Measurements from ENCODE around the gene SDHB. TPM values are rescaled to one million over a fixed set of nuclear protein-coding genes. Genes with fewer than 3 reads are reported as not detected.

Gene SDHB
- total RNA-seq, 1 donor from 2014 or later = 69.0 TPM

DNA sequence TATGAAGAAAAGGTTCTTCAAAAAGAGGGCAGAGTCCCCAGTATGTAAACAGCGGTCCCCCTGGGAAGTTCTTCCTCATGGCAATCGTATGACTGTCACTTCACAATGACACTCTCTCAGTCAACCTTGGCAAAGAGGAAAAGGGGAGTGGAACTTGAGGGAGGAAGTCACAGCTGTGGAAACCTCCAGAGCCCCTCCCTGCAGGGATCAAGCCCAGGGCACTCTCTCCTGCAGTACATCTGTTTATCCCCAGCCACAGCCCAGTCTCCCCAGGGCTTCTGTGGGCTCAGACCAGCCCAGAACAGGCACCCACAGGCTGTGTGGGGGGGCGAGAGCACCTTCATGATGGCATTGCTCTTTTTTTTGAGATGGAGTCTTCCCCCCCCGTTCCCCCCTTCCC lies 44.1 kb downstream of the SDHB start:
- no peaks in the 10 kb centered on the region for H3K9me3 Mint-ChIP-seq (ENCODE audit: unreplicated experiment)
- no peak for DNase-seq (ENCODE audit: extremely low spot score, unreplicated experiment)
- no peak overlapping the region for H3K27ac Mint-ChIP-seq (ENCODE audit: unreplicated experiment)
- TF ChIP-seq, protein P1, sequence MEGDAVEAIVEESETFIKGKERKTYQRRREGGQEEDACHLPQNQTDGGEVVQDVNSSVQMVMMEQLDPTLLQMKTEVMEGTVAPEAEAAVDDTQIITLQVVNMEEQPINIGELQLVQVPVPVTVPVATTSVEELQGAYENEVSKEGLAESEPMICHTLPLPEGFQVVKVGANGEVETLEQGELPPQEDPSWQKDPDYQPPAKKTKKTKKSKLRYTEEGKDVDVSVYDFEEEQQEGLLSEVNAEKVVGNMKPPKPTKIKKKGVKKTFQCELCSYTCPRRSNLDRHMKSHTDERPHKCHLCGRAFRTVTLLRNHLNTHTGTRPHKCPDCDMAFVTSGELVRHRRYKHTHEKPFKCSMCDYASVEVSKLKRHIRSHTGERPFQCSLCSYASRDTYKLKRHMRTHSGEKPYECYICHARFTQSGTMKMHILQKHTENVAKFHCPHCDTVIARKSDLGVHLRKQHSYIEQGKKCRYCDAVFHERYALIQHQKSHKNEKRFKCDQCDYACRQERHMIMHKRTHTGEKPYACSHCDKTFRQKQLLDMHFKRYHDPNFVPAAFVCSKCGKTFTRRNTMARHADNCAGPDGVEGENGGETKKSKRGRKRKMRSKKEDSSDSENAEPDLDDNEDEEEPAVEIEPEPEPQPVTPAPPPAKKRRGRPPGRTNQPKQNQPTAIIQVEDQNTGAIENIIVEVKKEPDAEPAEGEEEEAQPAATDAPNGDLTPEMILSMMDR (IDR thresholded peaks at IDR 0.05) = no peak
- H3K4me3 Mint-ChIP-seq (ENCODE audit: unreplicated experiment) = no peak overlapping the region
- no peaks in the 10 kb centered on the region for H3K27me3 Mint-ChIP-seq (ENCODE audit: unreplicated experiment)
- H3K36me3 Mint-ChIP-seq (ENCODE audit: unreplicated experiment) = no peaks in the 10 kb centered on the region
- peaks cover 41% of the 10 kb centered on the region for H3K4me1 Mint-ChIP-seq (ENCODE audit: unreplicated experiment)

DNA sequence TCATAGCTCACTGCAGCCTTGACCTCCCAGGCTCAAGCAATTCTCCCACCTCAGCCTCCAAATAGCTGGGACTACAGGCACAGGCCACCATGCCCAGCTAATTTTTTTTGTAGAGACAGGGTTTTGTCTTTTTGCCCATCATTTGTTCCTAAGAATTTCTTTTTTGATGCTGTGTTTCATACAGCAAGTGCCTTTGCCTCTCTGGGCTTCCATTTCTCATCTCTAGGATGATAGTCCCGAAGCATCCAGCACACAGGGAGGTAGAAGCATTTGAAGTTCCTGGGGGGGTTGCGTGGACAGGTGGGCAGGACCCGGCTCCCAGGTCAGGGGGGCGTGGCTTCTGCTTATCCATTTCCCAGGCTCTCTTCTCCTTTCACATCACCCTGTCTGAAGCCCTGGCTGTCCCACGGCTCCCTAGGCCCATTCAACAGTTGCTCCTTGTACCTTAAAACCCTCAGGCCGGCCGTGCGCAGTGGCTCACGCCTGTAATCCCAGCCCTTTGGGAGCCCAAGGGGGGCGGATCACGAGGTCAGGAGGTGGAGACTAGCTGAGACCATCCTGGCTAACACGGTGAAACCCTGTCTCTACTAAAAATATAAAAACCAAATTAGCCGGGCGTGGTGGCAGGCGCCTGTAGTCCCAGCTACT lies 45.5 kb downstream of the SDHB start:
- no peak for DNase-seq (ENCODE audit: extremely low spot score, unreplicated experiment)
- TF ChIP-seq, protein P1 (IDR thresholded peaks at IDR 0.05) = no peak
- peaks cover 8% of the 10 kb centered on the region for H3K36me3 Mint-ChIP-seq (ENCODE audit: unreplicated experiment)
- no peak overlapping the region for H3K27ac Mint-ChIP-seq (ENCODE audit: unreplicated experiment)
- no peaks in the 10 kb centered on the region for H3K27me3 Mint-ChIP-seq (ENCODE audit: unreplicated experiment)
- peaks cover 32% of the 10 kb centered on the region for H3K4me1 Mint-ChIP-seq (ENCODE audit: unreplicated experiment)
- H3K9me3 Mint-ChIP-seq (ENCODE audit: unreplicated experiment) = no peaks in the 10 kb centered on the region
- no peak overlapping the region for H3K4me3 Mint-ChIP-seq (ENCODE audit: unreplicated experiment)

DNA sequence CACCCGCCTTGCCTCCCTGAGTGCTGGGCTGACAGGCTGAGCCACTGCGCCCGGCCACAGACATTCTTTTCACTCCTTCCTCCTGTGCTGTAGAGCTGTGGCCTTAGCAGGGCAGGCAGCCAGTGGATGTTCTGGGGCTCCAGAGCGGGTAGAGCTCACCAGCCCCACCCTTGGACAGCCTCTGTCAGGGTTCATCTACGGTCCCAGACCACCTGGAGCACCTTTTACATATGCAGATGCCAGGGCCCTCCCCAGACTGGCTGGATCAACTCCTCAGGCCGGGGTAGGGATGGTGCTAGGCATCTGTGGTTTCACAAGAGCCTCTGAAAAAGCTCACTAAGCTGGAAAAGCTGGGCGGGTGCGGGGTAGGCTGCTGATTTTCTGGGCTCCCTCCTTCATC lies 46.7 kb downstream of the SDHB start:
- Mint-ChIP-seq H3K27ac (ENCODE audit: unreplicated experiment) (no peak overlapping the region), H3K27me3 (ENCODE audit: unreplicated experiment) (no peaks in the 10 kb centered on the region), H3K4me1 (ENCODE audit: unreplicated experiment) (peaks cover 20% of the 10 kb centered on the region), H3K36me3 (ENCODE audit: unreplicated experiment) (peaks cover 12% of the 10 kb centered on the region), H3K4me3 (ENCODE audit: unreplicated experiment) (no peak overlapping the region), H3K9me3 (ENCODE audit: unreplicated experiment) (no peaks in the 10 kb centered on the region)
- TF ChIP-seq, protein P1 (IDR thresholded peaks at IDR 0.05) = no peak
- no peak for DNase-seq (ENCODE audit: extremely low spot score, unreplicated experiment)

DNA sequence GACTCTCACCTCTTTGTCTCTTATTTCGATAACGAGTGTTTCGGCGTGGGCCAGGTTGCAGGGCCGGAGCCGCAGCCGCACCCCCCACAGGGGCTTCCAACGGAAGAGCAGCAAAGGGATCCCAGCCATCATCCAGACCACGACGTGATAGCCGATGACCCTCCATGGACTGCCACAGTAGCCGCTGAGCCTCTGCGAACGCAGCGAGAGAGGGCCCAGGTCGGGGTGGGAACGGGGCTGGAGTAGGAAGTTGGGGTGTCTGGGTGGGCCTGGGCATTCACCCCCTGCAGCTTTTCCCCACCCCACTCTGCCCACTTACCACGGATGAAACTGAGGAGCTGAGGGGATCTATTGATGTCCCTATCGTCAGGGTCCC lies 48.5 kb downstream of the SDHB start:
- Mint-ChIP-seq H3K9me3 (ENCODE audit: unreplicated experiment) (no peaks in the 10 kb centered on the region), H3K4me1 (ENCODE audit: unreplicated experiment) (peaks cover 9% of the 10 kb centered on the region), H3K36me3 (ENCODE audit: unreplicated experiment) (peaks cover 17% of the 10 kb centered on the region), H3K4me3 (ENCODE audit: unreplicated experiment) (no peak overlapping the region), H3K27ac (ENCODE audit: unreplicated experiment) (no peak overlapping the region), H3K27me3 (ENCODE audit: unreplicated experiment) (no peaks in the 10 kb centered on the region)
- no peak for DNase-seq (ENCODE audit: extremely low spot score, unreplicated experiment)
- TF ChIP-seq, protein P1 (IDR thresholded peaks at IDR 0.05) = no peak

DNA sequence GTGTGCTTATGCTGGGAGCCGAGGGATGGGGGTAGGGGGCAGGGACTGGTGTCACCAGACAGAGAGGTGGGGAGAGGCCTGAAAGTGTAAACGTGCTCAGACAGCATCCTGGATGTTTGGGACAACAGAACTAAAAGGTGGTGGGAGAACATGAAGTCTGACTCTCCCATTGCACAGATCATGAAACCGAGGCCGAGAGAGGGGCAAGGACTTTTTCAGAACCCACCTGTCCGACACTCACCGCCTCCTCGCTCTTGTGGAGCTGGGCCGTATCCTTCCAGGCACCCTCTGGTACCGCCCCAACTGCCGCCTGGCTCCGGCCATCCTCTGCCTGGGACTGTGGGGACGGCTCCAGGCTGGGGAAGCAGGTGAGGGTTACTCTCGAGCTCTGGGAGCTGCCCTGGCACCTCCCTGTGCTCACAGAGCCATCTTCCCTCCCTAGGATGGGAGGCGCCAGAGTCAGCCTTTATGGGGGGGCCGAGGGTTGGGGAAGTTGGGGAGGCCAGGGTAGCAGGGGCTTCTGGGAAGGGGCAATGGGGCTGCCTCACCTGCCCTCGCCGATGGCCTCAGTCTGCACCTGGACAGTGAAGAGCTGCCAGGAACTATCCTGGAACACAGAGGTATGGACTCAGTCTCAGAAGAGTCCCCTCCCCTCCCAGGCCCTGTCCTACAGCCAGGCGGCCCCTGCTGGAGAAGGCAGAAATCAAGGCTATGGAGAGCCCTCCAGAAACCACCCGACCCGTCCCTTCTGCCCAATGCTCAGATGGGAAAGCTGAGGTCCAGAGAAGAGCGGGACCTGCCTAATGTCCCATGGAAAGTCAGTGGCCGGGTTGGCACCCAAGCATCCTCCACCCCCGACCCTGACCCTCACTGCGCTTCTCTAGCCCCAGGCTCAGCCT lies 49.1 kb downstream of the SDHB start:
- no peak for DNase-seq (ENCODE audit: extremely low spot score, unreplicated experiment)
- peaks cover 3% of the 10 kb centered on the region for H3K4me1 Mint-ChIP-seq (ENCODE audit: unreplicated experiment)
- H3K27me3 Mint-ChIP-seq (ENCODE audit: unreplicated experiment) = no peaks in the 10 kb centered on the region
- H3K9me3 Mint-ChIP-seq (ENCODE audit: unreplicated experiment) = no peaks in the 10 kb centered on the region
- TF ChIP-seq, protein P1 (IDR thresholded peaks at IDR 0.05) = peak; percentile 6
- H3K4me3 Mint-ChIP-seq (ENCODE audit: unreplicated experiment) = no peak overlapping the region
- H3K27ac Mint-ChIP-seq (ENCODE audit: unreplicated experiment) = no peak overlapping the region
- H3K36me3 Mint-ChIP-seq (ENCODE audit: unreplicated experiment) = peaks cover 17% of the 10 kb centered on the region
